Ramos (cell line): Measurements from ENCODE around the gene LOXHD1.

Experiments used
- in situ Hi-C: fragments of 300-500 bp; cut with MboI; formaldehyde crosslinking; loops from one replicate; pipeline ENCODE4 v1.14.3; 2022; ENCODE audit warnings: low sequenced_read_pairs; ENCODE audit not compliant: unreplicated experiment

The LOXHD1 gene

DNA sequence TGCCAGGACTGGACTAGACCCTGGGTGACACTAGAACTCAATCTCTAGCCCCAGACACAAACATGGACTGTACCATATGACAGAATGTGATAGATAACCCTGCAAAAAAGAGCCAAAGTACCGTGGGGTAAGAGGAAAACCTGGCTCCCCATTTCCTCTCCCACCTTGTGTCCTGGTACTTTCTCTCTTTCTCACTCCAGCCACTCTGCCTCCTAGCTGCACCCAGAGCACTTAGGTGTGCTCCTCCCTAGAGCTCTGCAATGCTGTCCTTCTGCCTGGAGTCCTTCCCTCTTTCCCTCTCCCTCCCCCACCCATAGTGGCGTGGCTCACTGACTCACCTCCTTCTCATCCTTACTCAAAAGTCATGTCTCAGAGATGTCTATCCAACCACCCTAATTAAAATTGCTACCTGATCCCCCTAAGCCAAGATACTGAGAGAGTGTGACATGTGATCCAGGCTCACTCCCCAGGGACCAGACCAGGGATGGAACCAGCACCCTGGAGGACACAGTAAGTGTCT, 171.3 kb downstream of the LOXHD1 start:
- in situ Hi-C loops: loop anchor here (10.0 kb wide), 1 partner anchor 341 kb away; no protein-coding TSS in a partner anchor

DNA sequence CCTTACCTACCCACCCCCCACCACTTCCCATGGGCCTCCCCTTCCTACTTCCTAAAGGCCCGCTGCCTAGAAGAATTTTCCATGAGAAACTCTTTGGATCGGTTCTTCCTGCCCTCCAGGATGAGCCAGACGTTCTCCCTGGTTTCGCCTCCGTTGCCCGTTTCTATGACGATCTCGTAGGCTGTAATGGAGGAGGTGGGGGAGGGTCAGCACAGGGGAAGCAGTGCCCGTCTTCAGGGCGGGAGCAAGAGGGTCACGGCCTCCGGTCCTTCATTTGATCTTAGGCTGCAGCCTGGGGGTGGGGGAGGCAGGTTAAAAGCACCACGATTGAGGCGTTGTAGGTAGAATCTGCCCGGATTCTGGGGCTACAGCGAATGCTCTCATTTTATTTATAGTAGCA, 172.0 kb downstream of the LOXHD1 start:
- in situ Hi-C loops: loop anchor here (10.0 kb wide), 1 partner anchor 340 kb away; no protein-coding TSS in a partner anchor

GRCh38 chr18:46482831-46483230, 174.2 kb downstream of the LOXHD1 start:
- in situ Hi-C loops: loop anchor here (10.0 kb wide), 1 partner anchor 338 kb away; no protein-coding TSS in a partner anchor

- in situ Hi-C loops: loop anchor here (10.0 kb wide), 1 partner anchor 337 kb away; no protein-coding TSS in a partner anchor
Observed at GRCh38 chr18:46481847-46482245, 175.2 kb downstream of the LOXHD1 start.

- in situ Hi-C loops: loop anchor here (10.0 kb wide), 1 partner anchor 336 kb away; no protein-coding TSS in a partner anchor
Observed at GRCh38 chr18:46481048-46481846, 175.8 kb downstream of the LOXHD1 start.

DNA sequence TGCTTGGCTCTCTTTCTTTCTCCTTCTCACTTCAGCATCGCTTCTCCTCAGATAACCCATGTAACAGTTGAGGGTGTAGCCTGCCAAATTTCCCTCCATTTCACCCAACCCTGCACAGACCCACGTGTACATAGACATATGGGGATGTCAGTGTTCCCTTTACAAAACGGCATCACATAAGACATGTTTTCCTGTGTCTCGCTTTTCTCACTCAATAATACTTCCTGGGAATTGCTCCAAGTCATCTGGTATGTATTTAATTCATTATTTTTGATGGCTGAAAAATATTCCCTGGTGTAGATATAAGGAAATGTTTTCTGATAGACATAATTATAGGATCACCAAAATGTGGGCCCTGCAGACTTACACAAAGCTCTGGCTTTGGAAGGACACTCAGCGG, 176.8 kb downstream of the LOXHD1 start:
- in situ Hi-C loops: loop anchor here (10.0 kb wide), 1 partner anchor 335 kb away; no protein-coding TSS in a partner anchor

- in situ Hi-C loops: no loop called here
Observed at GRCh38 chr18:46478796-46479195, 178.2 kb downstream of the LOXHD1 start.

DNA sequence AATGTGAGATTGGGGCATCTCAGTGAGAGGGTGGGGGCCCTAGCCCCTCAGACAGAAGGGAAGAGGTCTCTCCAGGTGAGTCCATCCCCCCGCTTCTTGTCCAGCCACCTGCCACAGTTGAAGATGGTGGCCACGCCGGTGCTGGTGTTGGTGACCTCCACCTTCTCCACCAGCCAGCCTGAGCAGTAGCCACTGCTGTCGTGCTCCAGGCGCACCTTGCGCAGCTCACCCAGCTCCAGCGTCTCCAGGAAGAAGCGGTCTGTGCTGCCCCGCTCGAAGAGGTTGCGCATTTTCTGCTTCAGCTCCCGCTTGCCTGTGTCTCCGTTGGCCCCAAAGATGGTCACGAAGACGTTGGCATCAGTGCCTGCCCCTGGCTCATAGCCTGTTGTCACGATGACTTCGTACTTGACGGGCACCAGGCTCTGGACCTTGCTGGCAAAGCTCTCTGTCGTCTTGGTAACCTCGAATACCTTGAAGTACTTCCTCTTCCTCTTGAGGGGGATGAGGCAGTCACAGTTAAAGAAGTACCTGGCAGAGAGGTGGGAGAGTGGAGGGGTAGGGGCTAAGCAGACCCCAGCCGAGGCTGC, 179.5 kb downstream of the LOXHD1 start:
- in situ Hi-C loops: no loop called here

DNA sequence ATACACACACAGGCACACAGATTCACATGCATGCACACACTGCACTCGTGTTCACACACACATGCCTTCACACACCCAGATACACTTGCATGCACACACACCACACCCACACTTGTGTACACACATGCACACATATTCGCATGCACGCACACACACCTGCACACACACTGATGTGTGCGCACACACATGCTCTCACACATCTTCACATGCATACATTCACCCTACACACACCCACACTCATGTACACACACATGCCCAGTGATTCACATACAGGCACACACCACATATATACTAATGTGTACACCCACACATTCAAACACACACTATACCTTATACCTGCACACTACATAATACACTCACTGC, 181.6 kb downstream of the LOXHD1 start:
- in situ Hi-C loops: no loop called here

GRCh38 chr18:46474487-46475389, 182.3 kb downstream of the LOXHD1 start:
- in situ Hi-C loops: no loop called here

GRCh38 chr18:46471809-46472498, 185.1 kb downstream of the LOXHD1 start:
- in situ Hi-C loops: no loop called here

- in situ Hi-C loops: no loop called here
Observed at GRCh38 chr18:46470714-46471113, 186.3 kb downstream of the LOXHD1 start.

DNA sequence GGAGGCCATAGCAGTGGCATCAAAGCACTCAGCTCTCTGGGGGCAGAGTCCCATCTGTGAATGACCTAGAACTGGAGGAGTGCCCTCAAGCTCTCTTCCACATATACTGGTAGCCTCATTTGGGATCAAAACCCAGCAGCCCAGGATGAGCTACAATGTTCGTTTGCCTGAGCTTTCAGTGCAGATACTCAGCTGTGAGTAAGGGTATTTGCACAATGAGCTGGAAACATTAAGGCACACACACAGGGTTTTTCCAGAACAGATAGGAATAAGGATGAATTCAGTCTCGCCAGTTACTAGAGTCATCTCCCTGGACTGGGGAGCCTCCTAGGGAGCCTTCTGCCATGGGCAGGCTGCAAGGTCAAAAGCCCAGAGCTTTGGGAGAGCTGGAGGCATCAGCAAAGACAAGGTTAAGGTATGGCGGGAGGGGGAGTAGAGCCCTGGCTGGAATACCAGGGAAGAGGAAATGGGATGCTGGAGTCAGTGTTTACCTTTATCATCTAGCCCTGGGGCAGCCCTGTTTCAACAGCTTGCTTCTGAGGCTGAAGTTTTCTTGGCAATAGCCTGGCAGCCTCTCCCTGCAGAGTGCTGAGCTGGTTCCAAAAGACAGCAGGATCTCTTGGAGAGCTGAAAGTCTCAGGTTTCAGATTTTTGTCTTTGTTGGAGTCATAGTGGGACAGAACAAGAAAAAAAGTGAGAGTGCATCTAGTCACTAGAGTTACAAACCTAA, 187.7 kb downstream of the LOXHD1 start:
- in situ Hi-C loops: no loop called here

GRCh38 chr18:46468426-46469180, 188.4 kb downstream of the LOXHD1 start:
- in situ Hi-C loops: no loop called here

- in situ Hi-C loops: no loop called here
Observed at GRCh38 chr18:46466234-46467160, 190.5 kb downstream of the LOXHD1 start.

- in situ Hi-C loops: no loop called here
Observed at GRCh38 chr18:46464926-46465655, 191.9 kb downstream of the LOXHD1 start.

- in situ Hi-C loops: no loop called here
Observed at GRCh38 chr18:46462523-46462922, 194.5 kb downstream of the LOXHD1 start.
